ENCODE data around the gene USP15. TPM values are rescaled to one million over a fixed set of nuclear protein-coding genes. Genes with fewer than 3 reads are reported as not detected.

USP15 gene
- total and polyA plus RNA-seq, 2 of the 4 experiments (the other 2 are of a cell fraction): 28.5 to 49.6 TPM

DNA sequence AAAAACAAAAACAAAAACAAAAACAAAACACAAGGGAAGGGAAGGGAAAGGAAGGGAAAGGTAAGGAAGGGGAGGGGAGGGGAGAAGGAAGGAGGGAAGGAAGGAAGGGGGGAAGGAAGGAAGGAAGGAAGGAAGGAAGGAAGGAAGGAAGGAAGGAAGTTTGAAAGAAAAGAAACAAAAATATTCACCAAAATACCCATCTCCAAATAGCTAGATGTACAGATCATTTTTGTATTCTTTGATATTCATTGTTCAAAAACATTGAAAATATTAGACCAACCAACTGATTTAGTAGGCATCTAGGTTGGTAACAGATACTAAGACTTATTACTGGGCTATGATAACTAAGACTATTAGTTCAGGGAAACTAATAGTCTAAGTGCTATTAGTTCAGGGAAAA, 39.1 kb upstream of the USP15 start:
- Histone ChIP-seq H3K27me3 (ENCODE audit: control insufficient read depth, insufficient read depth, low read length) (no peaks in the 10 kb centered on the region), H2AK9ac (replicated peaks; ENCODE audit: low read depth, low read length, poor library complexity) (no peak overlapping the region), H2BK5ac (ENCODE audit: low read depth, low read length, poor library complexity, severe bottlenecking) (no peak overlapping the region), H3K4me2 (ENCODE audit: low read depth, low read length) (no peak overlapping the region), H3K27ac (ENCODE audit: insufficient read depth, low read length) (no peak overlapping the region), H3K23ac (ENCODE audit: low read depth, low read length) (no peak overlapping the region), H3K4ac (ENCODE audit: low read depth, low read length) (no peak overlapping the region), H2AFZ (replicated peaks; ENCODE audit: low read length, poor library complexity) (no peak overlapping the region), H2BK20ac (ENCODE audit: low read depth, low read length) (no peak overlapping the region), H3K56ac (ENCODE audit: extremely low read depth, insufficient read depth, low read length) (no peak overlapping the region), H3K9me1 (ENCODE audit: insufficient read depth, low read length) (no peaks in the 10 kb centered on the region), H3K14ac (replicated peaks; ENCODE audit: low read depth, low read length) (no peak overlapping the region), H3K4me1 (ENCODE audit: control insufficient read depth, insufficient read depth, low read length) (no peaks in the 10 kb centered on the region), H3K18ac (ENCODE audit: low read depth, low read length) (no peak overlapping the region), H4K91ac (ENCODE audit: insufficient read depth, low read depth, low read length) (no peak overlapping the region), H3K36me3 (ENCODE audit: control insufficient read depth, insufficient read depth, low read length) (no peaks in the 10 kb centered on the region), H3K4me3 (ENCODE audit: insufficient read depth, low read depth, low read length) (no peak overlapping the region), H4K8ac (ENCODE audit: low read depth in 2 of 2, low read length in 2 of 2) (no peak overlapping the region), H4K5ac (ENCODE audit: low read depth, low read length) (no peak overlapping the region), H3K79me1 (ENCODE audit: low read depth in 1 of 2, low read length in 2 of 2) (no peaks in the 10 kb centered on the region), H3K9me3 (ENCODE audit: control insufficient read depth, insufficient read depth, low read length) (no peaks in the 10 kb centered on the region), H3K9ac (ENCODE audit: low read depth, low read length) (no peak overlapping the region), H2BK15ac (ENCODE audit: low read depth, low read length) (no peak overlapping the region), H4K20me1 (ENCODE audit: insufficient read depth, low read length) (no peaks in the 10 kb centered on the region), H2AK5ac (ENCODE audit: low read depth, low read length) (no peak overlapping the region), H2BK120ac (ENCODE audit: low read depth, low read length) (no peak overlapping the region)
- intact Hi-C loops (cut with micrococcal nuclease): no loop called here
- DNase-seq: no peak
- no peak for TF ChIP-seq RCOR1 (IDR thresholded peaks at IDR 0.05; ENCODE audit: insufficient replicate concordance, low read length)
- TF ChIP-seq FOS (IDR thresholded peaks at IDR 0.05; ENCODE audit: low read depth, low read length): no peak
- TF ChIP-seq, protein P1, sequence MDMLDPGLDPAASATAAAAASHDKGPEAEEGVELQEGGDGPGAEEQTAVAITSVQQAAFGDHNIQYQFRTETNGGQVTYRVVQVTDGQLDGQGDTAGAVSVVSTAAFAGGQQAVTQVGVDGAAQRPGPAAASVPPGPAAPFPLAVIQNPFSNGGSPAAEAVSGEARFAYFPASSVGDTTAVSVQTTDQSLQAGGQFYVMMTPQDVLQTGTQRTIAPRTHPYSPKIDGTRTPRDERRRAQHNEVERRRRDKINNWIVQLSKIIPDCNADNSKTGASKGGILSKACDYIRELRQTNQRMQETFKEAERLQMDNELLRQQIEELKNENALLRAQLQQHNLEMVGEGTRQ (IDR thresholded peaks at IDR 0.05; ENCODE audit: low read depth, low read length): no peak
- TF ChIP-seq BHLHE40 (IDR thresholded peaks at IDR 0.05; ENCODE audit: low read depth, low read length): no peak
- TF ChIP-seq RFX5 (IDR thresholded peaks at IDR 0.05; ENCODE audit: low read depth, low read length): no peak
- no peak for TF ChIP-seq POLR2A (IDR thresholded peaks at IDR 0.05; ENCODE audit: low read depth, low read length)
- TF ChIP-seq, protein P2, sequence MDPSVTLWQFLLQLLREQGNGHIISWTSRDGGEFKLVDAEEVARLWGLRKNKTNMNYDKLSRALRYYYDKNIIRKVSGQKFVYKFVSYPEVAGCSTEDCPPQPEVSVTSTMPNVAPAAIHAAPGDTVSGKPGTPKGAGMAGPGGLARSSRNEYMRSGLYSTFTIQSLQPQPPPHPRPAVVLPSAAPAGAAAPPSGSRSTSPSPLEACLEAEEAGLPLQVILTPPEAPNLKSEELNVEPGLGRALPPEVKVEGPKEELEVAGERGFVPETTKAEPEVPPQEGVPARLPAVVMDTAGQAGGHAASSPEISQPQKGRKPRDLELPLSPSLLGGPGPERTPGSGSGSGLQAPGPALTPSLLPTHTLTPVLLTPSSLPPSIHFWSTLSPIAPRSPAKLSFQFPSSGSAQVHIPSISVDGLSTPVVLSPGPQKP (IDR thresholded peaks at IDR 0.05; ENCODE audit: borderline replicate concordance, low read depth, low read length): no peak
- TF ChIP-seq MAFK (IDR thresholded peaks at IDR 0.05; ENCODE audit: low read depth, low read length): no peak
- TF ChIP-seq, protein P3, sequence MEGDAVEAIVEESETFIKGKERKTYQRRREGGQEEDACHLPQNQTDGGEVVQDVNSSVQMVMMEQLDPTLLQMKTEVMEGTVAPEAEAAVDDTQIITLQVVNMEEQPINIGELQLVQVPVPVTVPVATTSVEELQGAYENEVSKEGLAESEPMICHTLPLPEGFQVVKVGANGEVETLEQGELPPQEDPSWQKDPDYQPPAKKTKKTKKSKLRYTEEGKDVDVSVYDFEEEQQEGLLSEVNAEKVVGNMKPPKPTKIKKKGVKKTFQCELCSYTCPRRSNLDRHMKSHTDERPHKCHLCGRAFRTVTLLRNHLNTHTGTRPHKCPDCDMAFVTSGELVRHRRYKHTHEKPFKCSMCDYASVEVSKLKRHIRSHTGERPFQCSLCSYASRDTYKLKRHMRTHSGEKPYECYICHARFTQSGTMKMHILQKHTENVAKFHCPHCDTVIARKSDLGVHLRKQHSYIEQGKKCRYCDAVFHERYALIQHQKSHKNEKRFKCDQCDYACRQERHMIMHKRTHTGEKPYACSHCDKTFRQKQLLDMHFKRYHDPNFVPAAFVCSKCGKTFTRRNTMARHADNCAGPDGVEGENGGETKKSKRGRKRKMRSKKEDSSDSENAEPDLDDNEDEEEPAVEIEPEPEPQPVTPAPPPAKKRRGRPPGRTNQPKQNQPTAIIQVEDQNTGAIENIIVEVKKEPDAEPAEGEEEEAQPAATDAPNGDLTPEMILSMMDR (conservative IDR thresholded peaks at IDR 0.05; ENCODE audit: low read depth, low read length): no peak
- no peak for TF ChIP-seq CHD1 (IDR thresholded peaks at IDR 0.05; ENCODE audit: low read depth, low read length)
- no peak for TF ChIP-seq MXI1 (IDR thresholded peaks at IDR 0.05; ENCODE audit: borderline replicate concordance, low read depth, low read length)
- TF ChIP-seq CEBPB (IDR thresholded peaks at IDR 0.05; ENCODE audit: low read depth, low read length): no peak
- no peak for TF ChIP-seq SMC3 (IDR thresholded peaks at IDR 0.05; ENCODE audit: low read depth, low read length)
- no peak for TF ChIP-seq NFE2L2 (IDR thresholded peaks at IDR 0.05; ENCODE audit: low read depth, low read length)
- no peak for TF ChIP-seq MAZ (IDR thresholded peaks at IDR 0.05; ENCODE audit: borderline replicate concordance, low read depth, low read length)
- TF ChIP-seq RAD21 (IDR thresholded peaks at IDR 0.05; ENCODE audit: low read length): no peak
- ChIA-PET CTCF (no interaction called here), POLR2A (ENCODE audit: unreplicated experiment) (no interaction called here)
- no TSS peak for BruUV-seq (replicated peaks)
- dilution Hi-C loops (cut with HindIII; ENCODE audit: low sequenced_read_pairs, unreplicated experiment): no loop called here
- ATAC-seq (ENCODE audit: low read depth): no peak
- in situ Hi-C loops (cut with MboI; ENCODE audit: low sequenced_read_pairs): no loop called here

Measured in IMR-90 (cell line).